Measurements from ENCODE around the gene SCFD2. TPM values are rescaled to one million over a fixed set of nuclear protein-coding genes. Genes with fewer than 3 reads are reported as not detected.
"Not testable (repeated sequence)": the region's sequence is repeated elsewhere in the genome, so short reads cannot be mapped to it uniquely, and the experiment has no call there.

SCFD2 gene
- total RNA-seq, 1 donor from 2014 or later: 21.7 TPM

GRCh38 chr4:53059256-53059655 is 306.6 kb downstream of the SCFD2 start:
- no peak for DNase-seq (ENCODE audit: low read depth)

- no peak for DNase-seq (ENCODE audit: low read depth)
Measured at GRCh38 chr4:53057679-53058078, 308.2 kb downstream of the SCFD2 start.

- DNase-seq (ENCODE audit: low read depth): not testable (repeated sequence)
Measured at GRCh38 chr4:53057108-53057507, 308.8 kb downstream of the SCFD2 start.

- no peak for DNase-seq (ENCODE audit: low read depth)
Measured at GRCh38 chr4:53055716-53056403, 310.0 kb downstream of the SCFD2 start.

GRCh38 chr4:53055274-53055673 is 310.6 kb downstream of the SCFD2 start:
- peak; percentile 93 for DNase-seq (ENCODE audit: low read depth)

GRCh38 chr4:53050361-53050774 is 315.5 kb downstream of the SCFD2 start:
- DNase-seq (ENCODE audit: low read depth): no peak

GRCh38 chr4:53049528-53049927 is 316.3 kb downstream of the SCFD2 start:
- DNase-seq (ENCODE audit: low read depth): no peak

- no peak for DNase-seq (ENCODE audit: low read depth)
Measured at GRCh38 chr4:53044651-53044960, 321.3 kb downstream of the SCFD2 start.

GRCh38 chr4:53043891-53044650 is 321.8 kb downstream of the SCFD2 start:
- DNase-seq (ENCODE audit: low read depth): peak; percentile 46

- no peak for DNase-seq (ENCODE audit: low read depth)
Measured at GRCh38 chr4:53043055-53043454, 322.8 kb downstream of the SCFD2 start.

- DNase-seq (ENCODE audit: low read depth): no peak
Measured at GRCh38 chr4:53040851-53041250, 325.0 kb downstream of the SCFD2 start.

- no peak for DNase-seq (ENCODE audit: low read depth)
Measured at GRCh38 chr4:53040459-53040815, 325.4 kb downstream of the SCFD2 start.

- DNase-seq (ENCODE audit: low read depth): peak; percentile 15
Measured at GRCh38 chr4:53039741-53040458, 326.0 kb downstream of the SCFD2 start.

- no peak for DNase-seq (ENCODE audit: low read depth)
Measured at GRCh38 chr4:53037892-53038291, 328.0 kb downstream of the SCFD2 start.

GRCh38 chr4:53032908-53033307 is 333.0 kb downstream of the SCFD2 start:
- DNase-seq (ENCODE audit: low read depth): not testable (repeated sequence)

- DNase-seq (ENCODE audit: low read depth): no peak
Measured at GRCh38 chr4:53026233-53026632, 339.6 kb downstream of the SCFD2 start.

- DNase-seq (ENCODE audit: low read depth): no peak
Measured at GRCh38 chr4:53023677-53024299, 342.1 kb downstream of the SCFD2 start.

- peak; percentile 24 for DNase-seq (ENCODE audit: low read depth)
Measured at GRCh38 chr4:53022513-53023100, 343.3 kb downstream of the SCFD2 start.

GRCh38 chr4:53021754-53022512 is 343.9 kb downstream of the SCFD2 start:
- no peak for DNase-seq (ENCODE audit: low read depth)

- peak; percentile 43 for DNase-seq (ENCODE audit: low read depth)
Measured at GRCh38 chr4:53019485-53020382, 346.1 kb downstream of the SCFD2 start.
